Measurements from ENCODE around the gene SUSD5.
"Not testable (repeated sequence)": the region's sequence is repeated elsewhere in the genome, so short reads cannot be mapped to it uniquely, and the experiment has no call there.

Gene SUSD5

DNA sequence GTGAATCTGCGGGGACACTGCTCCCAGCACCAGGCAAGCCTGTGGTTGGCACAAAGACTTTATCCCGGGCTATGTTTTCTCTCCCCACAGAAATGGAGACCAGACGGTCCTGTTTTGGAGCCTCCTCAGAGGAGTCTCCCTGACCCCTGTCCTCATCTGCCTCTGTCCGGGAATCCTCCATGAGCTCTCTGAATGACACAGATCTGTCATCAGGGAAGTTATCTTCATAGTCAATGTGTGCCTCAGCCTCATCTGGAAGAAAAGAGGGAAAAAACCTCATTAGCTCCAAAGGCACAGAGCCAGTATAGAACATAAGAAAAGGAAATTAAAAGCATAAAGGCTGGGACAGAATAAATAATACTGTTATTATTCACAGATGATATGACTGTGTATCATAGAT is 64.8 kb downstream of the SUSD5 start:
- H3K4me3 Mint-ChIP-seq = no peak overlapping the region
- no peaks in the 10 kb centered on the region for H3K27me3 Mint-ChIP-seq
- intact Hi-C loops (cut with micrococcal nuclease) = no loop called here
- H3K9me3 Mint-ChIP-seq = no peaks in the 10 kb centered on the region
- H3K27ac Mint-ChIP-seq = no peak overlapping the region
- H3K36me3 Mint-ChIP-seq (ENCODE audit: low read depth) = no peaks in the 10 kb centered on the region
- H3K4me1 Mint-ChIP-seq (ENCODE audit: low read depth) = peaks cover 9% of the 10 kb centered on the region

DNA sequence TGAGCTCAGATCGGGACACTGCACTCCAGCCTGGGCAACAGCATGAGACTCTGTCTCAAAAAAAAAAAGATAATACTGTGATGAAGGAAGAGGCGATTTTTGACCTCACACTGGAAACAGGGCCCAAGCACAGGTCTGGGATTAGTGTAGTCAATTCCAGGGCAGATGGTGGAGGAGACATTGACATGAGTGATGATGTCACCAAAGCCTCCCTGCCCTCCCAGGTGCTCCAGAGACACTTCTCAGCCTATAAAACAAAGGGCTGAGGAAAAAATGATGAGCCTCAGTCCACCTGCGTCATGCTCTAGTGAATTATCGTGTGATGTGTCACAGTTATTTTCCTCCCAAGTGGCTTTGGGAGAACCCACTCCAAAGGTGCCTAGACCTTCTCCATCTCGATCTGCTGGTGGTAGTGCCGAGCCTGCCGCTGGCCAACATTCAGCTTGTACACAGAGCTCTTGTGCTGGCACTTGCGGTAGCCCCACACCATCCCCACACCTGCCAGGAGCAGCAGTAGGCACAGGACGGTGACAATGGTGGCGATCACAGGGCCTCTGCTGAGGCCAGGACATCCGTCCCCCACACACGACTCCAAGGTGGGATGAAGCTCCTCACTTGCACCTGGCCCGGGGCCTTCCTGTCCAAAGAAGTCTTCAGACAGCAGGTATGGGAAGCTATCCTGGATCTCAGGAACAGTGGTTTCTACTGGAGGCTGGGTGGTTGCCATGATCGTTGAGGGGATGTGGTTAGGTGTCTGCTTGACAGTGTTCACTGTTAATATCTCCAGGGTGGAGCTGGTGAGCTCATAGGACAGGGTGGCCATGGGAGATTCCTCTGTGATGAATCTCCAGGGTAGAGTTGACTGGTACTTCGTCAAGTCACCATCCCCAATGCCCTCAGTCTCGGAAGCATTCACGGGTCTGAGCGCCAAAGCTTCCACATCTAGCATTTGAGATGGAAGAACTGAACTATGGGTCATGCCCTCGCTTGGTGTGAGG is 65.9 kb downstream of the SUSD5 start:
- no peaks in the 10 kb centered on the region for H3K36me3 Mint-ChIP-seq (ENCODE audit: low read depth)
- no peaks in the 10 kb centered on the region for H3K27me3 Mint-ChIP-seq
- H3K27ac Mint-ChIP-seq = no peak overlapping the region
- intact Hi-C loops (cut with micrococcal nuclease) = no loop called here
- H3K9me3 Mint-ChIP-seq = no peaks in the 10 kb centered on the region
- H3K4me3 Mint-ChIP-seq = no peak overlapping the region
- peaks cover 15% of the 10 kb centered on the region for H3K4me1 Mint-ChIP-seq (ENCODE audit: low read depth)

- H3K9me3 Mint-ChIP-seq = no peaks in the 10 kb centered on the region
- intact Hi-C loops (cut with micrococcal nuclease) = no loop called here
- H3K4me3 Mint-ChIP-seq = no peak overlapping the region
- H3K27ac Mint-ChIP-seq = peak overlapping the region; percentile 43
- peaks cover 18% of the 10 kb centered on the region for H3K4me1 Mint-ChIP-seq (ENCODE audit: low read depth)
- H3K27me3 Mint-ChIP-seq = no peaks in the 10 kb centered on the region
- peaks cover 21% of the 10 kb centered on the region for H3K36me3 Mint-ChIP-seq (ENCODE audit: low read depth)
Measured at GRCh38 chr3:33149342-33149741, 69.3 kb downstream of the SUSD5 start.

DNA sequence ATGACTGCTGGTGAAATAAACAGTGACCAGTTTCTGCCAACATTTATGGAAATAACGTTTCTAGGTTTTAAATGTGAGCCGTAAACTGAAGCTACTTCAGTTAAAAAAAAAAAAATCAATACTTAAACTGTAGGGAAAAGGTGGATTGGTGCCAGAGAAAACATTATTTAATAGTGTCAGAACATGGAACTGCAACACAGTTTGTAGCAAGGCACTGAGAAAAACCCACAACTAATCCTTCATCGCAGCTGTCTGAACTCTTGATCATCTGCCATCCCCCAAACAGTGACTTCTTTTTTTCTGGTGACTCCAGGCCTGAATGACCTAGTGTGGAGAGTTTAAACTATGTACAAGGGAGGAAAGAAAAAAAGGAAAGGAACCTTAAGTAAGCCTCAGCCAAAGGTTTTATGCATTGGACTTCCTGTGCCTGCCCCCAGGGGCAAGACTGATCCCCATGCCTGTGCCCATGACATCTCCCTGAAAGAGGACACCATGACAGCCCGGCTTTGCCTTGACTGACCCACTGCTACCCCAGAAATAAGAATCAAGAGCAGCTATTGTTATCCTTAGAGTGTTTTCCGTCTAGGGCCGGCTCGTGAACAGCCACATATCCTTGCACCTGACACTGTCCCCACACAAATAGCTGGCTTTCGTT is 71.7 kb downstream of the SUSD5 start:
- H3K4me1 Mint-ChIP-seq (ENCODE audit: low read depth) = peaks cover 29% of the 10 kb centered on the region
- no peaks in the 10 kb centered on the region for H3K27me3 Mint-ChIP-seq
- no peak overlapping the region for H3K4me3 Mint-ChIP-seq
- no peak overlapping the region for H3K27ac Mint-ChIP-seq
- intact Hi-C loops (cut with micrococcal nuclease) = no loop called here
- peaks cover 45% of the 10 kb centered on the region for H3K36me3 Mint-ChIP-seq (ENCODE audit: low read depth)
- no peaks in the 10 kb centered on the region for H3K9me3 Mint-ChIP-seq

- H3K27me3 Mint-ChIP-seq = no peaks in the 10 kb centered on the region
- no peak overlapping the region for H3K4me3 Mint-ChIP-seq
- intact Hi-C loops (cut with micrococcal nuclease) = no loop called here
- H3K36me3 Mint-ChIP-seq (ENCODE audit: low read depth) = peaks cover 54% of the 10 kb centered on the region
- no peaks in the 10 kb centered on the region for H3K9me3 Mint-ChIP-seq
- H3K27ac Mint-ChIP-seq = no peak overlapping the region
- H3K4me1 Mint-ChIP-seq (ENCODE audit: low read depth) = peaks cover 29% of the 10 kb centered on the region
Measured at GRCh38 chr3:33145901-33146580, 72.6 kb downstream of the SUSD5 start.

GRCh38 chr3:33145221-33145900 is 73.2 kb downstream of the SUSD5 start:
- Mint-ChIP-seq H3K9me3 (no peaks in the 10 kb centered on the region), H3K36me3 (ENCODE audit: low read depth) (peaks cover 61% of the 10 kb centered on the region), H3K27me3 (no peaks in the 10 kb centered on the region), H3K4me3 (no peak overlapping the region), H3K4me1 (ENCODE audit: low read depth) (peaks cover 29% of the 10 kb centered on the region), H3K27ac (no peak overlapping the region)
- intact Hi-C loops (cut with micrococcal nuclease) = no loop called here

GRCh38 chr3:33144433-33144832 is 74.2 kb downstream of the SUSD5 start:
- H3K4me1 Mint-ChIP-seq (ENCODE audit: low read depth) = peaks cover 28% of the 10 kb centered on the region
- H3K9me3 Mint-ChIP-seq = no peaks in the 10 kb centered on the region
- intact Hi-C loops (cut with micrococcal nuclease) = no loop called here
- no peak overlapping the region for H3K4me3 Mint-ChIP-seq
- H3K27me3 Mint-ChIP-seq = no peaks in the 10 kb centered on the region
- H3K36me3 Mint-ChIP-seq (ENCODE audit: low read depth) = peaks cover 64% of the 10 kb centered on the region
- no peak overlapping the region for H3K27ac Mint-ChIP-seq

DNA sequence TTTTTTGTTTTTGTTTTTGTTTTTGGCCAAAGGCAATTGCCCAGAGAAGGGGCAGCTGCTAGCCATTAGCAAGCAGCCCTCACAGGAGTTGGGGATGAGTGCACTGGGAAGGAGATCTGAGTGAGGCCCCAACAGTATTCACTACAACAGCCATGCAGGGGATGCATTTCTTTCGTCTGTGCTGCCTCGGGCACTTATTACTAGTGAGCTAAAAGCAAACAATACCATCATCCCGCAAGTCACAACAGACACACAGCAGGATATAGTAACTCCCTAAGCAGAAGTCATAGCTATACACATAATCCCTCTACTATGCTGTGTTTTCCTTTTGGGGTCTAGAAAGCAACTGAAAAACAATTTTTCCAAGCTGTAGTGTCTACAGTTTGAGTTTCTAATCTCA is 77.6 kb downstream of the SUSD5 start:
- Mint-ChIP-seq H3K4me1 (ENCODE audit: low read depth) (peaks cover 14% of the 10 kb centered on the region), H3K27me3 (no peaks in the 10 kb centered on the region), H3K9me3 (no peaks in the 10 kb centered on the region), H3K27ac (no peak overlapping the region), H3K4me3 (no peak overlapping the region), H3K36me3 (ENCODE audit: low read depth) (peaks cover 91% of the 10 kb centered on the region)
- intact Hi-C loops (cut with micrococcal nuclease) = no loop called here

GRCh38 chr3:33139996-33140395 is 78.6 kb downstream of the SUSD5 start:
- intact Hi-C loops (cut with micrococcal nuclease) = no loop called here
- Mint-ChIP-seq H3K4me3 (no peak overlapping the region), H3K27me3 (no peaks in the 10 kb centered on the region), H3K9me3 (no peaks in the 10 kb centered on the region), H3K27ac (no peak overlapping the region), H3K36me3 (ENCODE audit: low read depth) (peaks cover 91% of the 10 kb centered on the region), H3K4me1 (ENCODE audit: low read depth) (peaks cover 14% of the 10 kb centered on the region)

DNA sequence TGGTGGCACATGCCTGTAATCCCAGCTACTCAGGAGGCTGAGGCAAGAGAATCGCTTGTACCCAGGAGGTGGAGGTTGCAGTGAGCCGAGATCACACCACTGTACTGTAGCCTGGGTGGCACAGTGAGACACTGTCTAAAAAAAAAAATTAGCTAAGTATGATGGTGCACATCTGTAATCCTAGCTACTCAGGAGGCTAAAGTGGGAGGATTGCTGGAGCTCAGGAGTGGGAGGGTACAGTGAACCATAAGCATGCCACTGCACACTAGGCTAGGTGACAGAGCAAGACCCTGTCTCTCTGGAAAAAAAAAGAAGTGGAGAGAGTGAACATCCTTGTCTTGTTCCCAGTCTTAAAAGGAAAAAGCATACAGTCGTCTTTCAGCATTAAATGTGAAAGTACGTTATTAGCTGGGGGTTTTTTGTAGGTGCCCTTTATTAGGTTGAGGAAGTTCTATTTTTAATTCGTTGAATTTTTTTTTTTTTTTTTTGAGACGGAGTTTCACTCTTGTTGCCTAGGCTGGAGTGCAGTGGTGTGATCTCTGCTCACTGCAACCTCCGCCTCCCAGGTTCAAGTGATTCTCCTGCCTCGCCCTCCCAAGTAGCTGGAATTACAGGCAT is 79.5 kb downstream of the SUSD5 start:
- H3K27ac Mint-ChIP-seq; intact Hi-C loops (cut with micrococcal nuclease); H3K9me3 Mint-ChIP-seq; H3K4me3 Mint-ChIP-seq; H3K27me3 Mint-ChIP-seq; H3K4me1 Mint-ChIP-seq (ENCODE audit: low read depth): not testable (repeated sequence)
- H3K36me3 Mint-ChIP-seq (ENCODE audit: low read depth) = peaks cover 91% of the 10 kb centered on the region

- no peaks in the 10 kb centered on the region for H3K4me1 Mint-ChIP-seq (ENCODE audit: low read depth)
- no peak overlapping the region for H3K27ac Mint-ChIP-seq
- no peak overlapping the region for H3K4me3 Mint-ChIP-seq
- no peaks in the 10 kb centered on the region for H3K27me3 Mint-ChIP-seq
- H3K9me3 Mint-ChIP-seq = no peaks in the 10 kb centered on the region
- H3K36me3 Mint-ChIP-seq (ENCODE audit: low read depth) = peaks cover 91% of the 10 kb centered on the region
- intact Hi-C loops (cut with micrococcal nuclease) = no loop called here
Measured at GRCh38 chr3:33137691-33138090, 80.9 kb downstream of the SUSD5 start.

DNA sequence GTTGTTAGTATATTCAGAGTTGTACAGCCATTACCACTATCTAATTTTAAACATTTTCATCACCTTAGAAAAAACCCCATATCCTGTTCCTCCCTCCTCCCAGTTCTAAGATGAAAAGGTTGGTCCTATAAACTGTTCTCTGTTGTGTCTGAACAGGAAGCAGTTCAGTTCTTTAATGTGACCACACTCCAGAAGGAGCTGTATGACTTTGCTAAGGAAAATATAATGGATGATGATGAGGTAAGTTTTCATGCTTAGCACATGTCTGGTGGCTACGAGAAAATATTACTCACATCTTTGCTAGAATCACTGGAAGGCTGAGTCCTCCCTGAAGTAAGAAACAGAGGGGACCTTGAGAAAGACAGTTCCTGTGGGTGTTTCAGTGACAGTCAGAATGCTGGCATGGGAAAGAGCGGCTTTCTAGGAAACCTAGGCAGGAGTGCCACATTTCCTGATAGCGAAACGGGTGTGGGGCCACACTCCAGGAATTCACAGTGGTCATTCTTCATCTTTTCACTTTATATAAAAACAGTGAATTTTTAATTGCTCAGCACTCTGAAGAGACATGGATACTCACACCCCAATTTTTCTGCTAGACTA is 84.5 kb downstream of the SUSD5 start:
- Mint-ChIP-seq H3K27ac (no peak overlapping the region), H3K4me1 (ENCODE audit: low read depth) (no peaks in the 10 kb centered on the region), H3K9me3 (no peaks in the 10 kb centered on the region), H3K27me3 (no peaks in the 10 kb centered on the region), H3K4me3 (no peak overlapping the region), H3K36me3 (ENCODE audit: low read depth) (peaks cover 94% of the 10 kb centered on the region)
- intact Hi-C loops (cut with micrococcal nuclease) = loop anchor here (5.0 kb wide), 1 partner anchor 118 kb away; no protein-coding TSS in a partner anchor

- H3K27me3 Mint-ChIP-seq = no peaks in the 10 kb centered on the region
- no peak overlapping the region for H3K4me3 Mint-ChIP-seq
- H3K27ac Mint-ChIP-seq = peak overlapping the region; percentile 31
- no peaks in the 10 kb centered on the region for H3K4me1 Mint-ChIP-seq (ENCODE audit: low read depth)
- peaks cover 84% of the 10 kb centered on the region for H3K36me3 Mint-ChIP-seq (ENCODE audit: low read depth)
- intact Hi-C loops (cut with micrococcal nuclease) = loop anchor here (5.0 kb wide), 1 partner anchor 120 kb away; no protein-coding TSS in a partner anchor
- no peaks in the 10 kb centered on the region for H3K9me3 Mint-ChIP-seq
Measured at GRCh38 chr3:33132019-33132360, 86.6 kb downstream of the SUSD5 start.

Data from dendritic cell treated with granulocyte-macrophage colony-stimulating factor and Interleukin-4, amounts not matched to agents 40 ng/mL and 50 ng/mL, for 4 days (primary cell).